Measurements from ENCODE around the gene MAP1LC3B.
A peak's percentile ranks its signal among the peaks of the same experiment; 100 is the strongest.

The MAP1LC3B gene

GRCh38 chr16:87393680-87394055, 1.5 kb downstream of the MAP1LC3B start:
- no peak for TF ChIP-seq EZH2 (optimal IDR thresholded peaks at IDR 0.05; ENCODE audit: low read depth, low read length)
- no peak for TF ChIP-seq EZH2phosphoT487 (IDR thresholded peaks at IDR 0.05; ENCODE audit: low read length)
- TF ChIP-seq CTCF (IDR thresholded peaks at IDR 0.05; ENCODE audit: low read length) = no peak
- Histone ChIP-seq H3K27ac (ENCODE audit: low read length) (peak overlapping the region; percentile 10; the same call in 1 of the 2 replicates), H3K9ac (ENCODE audit: low read length) (peak overlapping the region; percentile 46; the same call in 1 of the 2 replicates)

GRCh38 chr16:87395181-87395842, 3.2 kb downstream of the MAP1LC3B start:
- Histone ChIP-seq H3K36me3 (replicated peaks; ENCODE audit: insufficient read depth, low read length) (no peaks in the 10 kb centered on the region), H4K20me1 (ENCODE audit: insufficient read depth, low read length) (0 out of 2 replicates have a peak, but pooled peaks cover 3% of the 10 kb centered on the region), H2AFZ (ENCODE audit: low read length) (no peak overlapping the region), H3K4me2 (ENCODE audit: low read depth, low read length) (no peak overlapping the region), H3K27ac (ENCODE audit: low read length) (no peak overlapping the region), H3F3A (ENCODE audit: insufficient read depth, low read length) (peaks cover 5% of the 10 kb centered on the region; the same call in 1 of the 2 replicates), H3K27me3 (replicated peaks; ENCODE audit: insufficient read depth, low read length) (no peaks in the 10 kb centered on the region), H3K9me2 (replicated peaks; ENCODE audit: insufficient read depth, low read length) (no peaks in the 10 kb centered on the region), H3K4me3 (ENCODE audit: low read length) (no peak overlapping the region), H3K4me1 (ENCODE audit: low read length) (0 out of 2 replicates have a peak, but pooled peaks cover 2% of the 10 kb centered on the region), H3K79me2 (ENCODE audit: low read length) (peaks cover 57% of the 10 kb centered on the region), H3K9ac (ENCODE audit: low read length) (no peak overlapping the region), H3K9me3 (replicated peaks; ENCODE audit: insufficient read depth, low read length) (no peaks in the 10 kb centered on the region)
- no peak for DNase-seq
- TF ChIP-seq CTCF (IDR thresholded peaks at IDR 0.05; ENCODE audit: low read length) (no peak), EZH2phosphoT487 (IDR thresholded peaks at IDR 0.05; ENCODE audit: low read length) (no peak), EZH2 (optimal IDR thresholded peaks at IDR 0.05; ENCODE audit: low read depth, low read length) (no peak)

More at GRCh38 chr16:87393680-87394055, 1.5 kb downstream of the MAP1LC3B start:
- Histone ChIP-seq H4K20me1 (ENCODE audit: insufficient read depth, low read length) (0 out of 2 replicates have a peak, but pooled peaks cover 3% of the 10 kb centered on the region), H2AFZ (ENCODE audit: low read length) (no peak overlapping the region), H3F3A (ENCODE audit: insufficient read depth, low read length) (peaks cover 6% of the 10 kb centered on the region; the same call in 1 of the 2 replicates), H3K9me3 (replicated peaks; ENCODE audit: insufficient read depth, low read length) (no peaks in the 10 kb centered on the region), H3K4me1 (ENCODE audit: low read length) (0 out of 2 replicates have a peak, but pooled peaks cover 2% of the 10 kb centered on the region), H3K4me3 (ENCODE audit: low read length) (peak overlapping the region; percentile 70), H3K9me2 (replicated peaks; ENCODE audit: insufficient read depth, low read length) (no peaks in the 10 kb centered on the region), H3K4me2 (ENCODE audit: low read depth, low read length) (peak overlapping the region; percentile 73), H3K79me2 (ENCODE audit: low read length) (peaks cover 55% of the 10 kb centered on the region), H3K27me3 (replicated peaks; ENCODE audit: insufficient read depth, low read length) (no peaks in the 10 kb centered on the region), H3K36me3 (replicated peaks; ENCODE audit: insufficient read depth, low read length) (no peaks in the 10 kb centered on the region)
- DNase-seq = no peak

- Histone ChIP-seq H3K4me1 (ENCODE audit: low read length) (peaks cover 8% of the 10 kb centered on the region), H3K9me2 (replicated peaks; ENCODE audit: insufficient read depth, low read length) (no peaks in the 10 kb centered on the region), H3F3A (ENCODE audit: insufficient read depth, low read length) (peaks cover 16% of the 10 kb centered on the region), H3K9ac (ENCODE audit: low read length) (no peak overlapping the region), H2AFZ (ENCODE audit: low read length) (no peak overlapping the region), H3K27ac (ENCODE audit: low read length) (no peak overlapping the region), H3K9me3 (replicated peaks; ENCODE audit: insufficient read depth, low read length) (no peaks in the 10 kb centered on the region), H3K4me2 (ENCODE audit: low read depth, low read length) (no peak overlapping the region), H3K79me2 (ENCODE audit: low read length) (no peaks in the 10 kb centered on the region), H4K20me1 (ENCODE audit: insufficient read depth, low read length) (no peaks in the 10 kb centered on the region), H3K27me3 (replicated peaks; ENCODE audit: insufficient read depth, low read length) (no peaks in the 10 kb centered on the region), H3K4me3 (ENCODE audit: low read length) (no peak overlapping the region), H3K36me3 (replicated peaks; ENCODE audit: insufficient read depth, low read length) (no peaks in the 10 kb centered on the region)
- TF ChIP-seq EZH2 (optimal IDR thresholded peaks at IDR 0.05; ENCODE audit: low read depth, low read length) = no peak
- no peak for DNase-seq
Observed at GRCh38 chr16:87404764-87405625, 12.9 kb downstream of the MAP1LC3B start.

All from MM.1S (cell line).